Natural killer cell (primary cell): Measurements from ENCODE around the gene JMJD1C. TPM values are rescaled to one million over a fixed set of nuclear protein-coding genes. Genes with fewer than 3 reads are reported as not detected.
"Not testable (repeated sequence)": the region's sequence is repeated elsewhere in the genome, so short reads cannot be mapped to it uniquely, and the experiment has no call there.

Source experiments
- ATAC-seq, 3 donors: fragments of 150-1000 bp in 2 of 3; fragments of 200-7000 bp in 1 of 3; cut with Tn5 transposase; 1 replicate in 1 of 3; 2 replicates in 2 of 3; pipeline ENCODE4 v1.10.0; 2021; ENCODE audit warnings: mild to moderate bottlenecking in 2 of 3, moderate library complexity in 2 of 3
- DNase-seq, 2 donors: peaks; one replicate each; pipeline versions ENCODE4 v3.0.0 to v3.0.0-alpha.2; 2013 to 2021; ENCODE audit warnings: mixed read lengths in 1 of 2
- H3K27ac ChIP-seq: one replicate; pipeline ENCODE4 v1.5.1; 2013; ENCODE audit warnings: mild to moderate bottlenecking, low read length
- H3K27me3 ChIP-seq: one replicate; pipeline ENCODE4 v1.6.1; 2013; ENCODE audit warnings: low read length; ENCODE audit not compliant: control insufficient read depth, insufficient read depth
- H3K36me3 ChIP-seq: one replicate; pipeline ENCODE4 v1.6.1; 2013; ENCODE audit warnings: low read length; ENCODE audit not compliant: control insufficient read depth, insufficient read depth
- H3K4me1 ChIP-seq: one replicate; pipeline ENCODE4 v1.6.1; 2013; ENCODE audit warnings: low read length; ENCODE audit not compliant: control insufficient read depth, insufficient read depth
- H3K4me3 ChIP-seq: one replicate; pipeline ENCODE4 v1.5.1; 2013; ENCODE audit warnings: low read length
- H3K9me3 ChIP-seq: one replicate; pipeline ENCODE4 v1.6.1; 2013; ENCODE audit warnings: low read length; ENCODE audit not compliant: control insufficient read depth, insufficient read depth
- H3K27ac Mint-ChIP-seq, 2 donors: one replicate each; pipeline ENCODE4 v1.8.0; 2022; ENCODE audit warnings: mild to moderate bottlenecking in 2 of 2, mixed read lengths in 2 of 2, moderate library complexity in 1 of 2
- H3K27me3 Mint-ChIP-seq, 2 donors: one replicate each; pipeline ENCODE4 v1.8.0; 2022; ENCODE audit warnings: low read depth in 2 of 2, mixed read lengths in 2 of 2
- H3K36me3 Mint-ChIP-seq: one replicate; pipeline ENCODE4 v1.8.0; 2022; ENCODE audit warnings: mixed read lengths
- H3K4me1 Mint-ChIP-seq, 2 donors: one replicate each; pipeline ENCODE4 v1.8.0; 2022; ENCODE audit warnings: mixed read lengths in 2 of 2
- H3K4me3 Mint-ChIP-seq: one replicate; pipeline ENCODE4 v1.8.0; 2022; ENCODE audit warnings: mild to moderate bottlenecking, moderate library complexity, mixed read lengths
- H3K9me3 Mint-ChIP-seq, 2 donors: one replicate each; pipeline ENCODE4 v1.8.0; 2022; ENCODE audit warnings: mixed read lengths in 2 of 2
- CTCF ChIP-seq: fragments of 200-600 bp; IDR thresholded peaks from one replicate; pipeline ENCODE4 v1.8.0; 2022; ENCODE audit warnings: antibody characterized with exemption
- WGBS: methylation state at CpG from one replicate; pipeline ENCODE4 v1.1.7; 2013; ENCODE audit warnings: missing lambda C conversion rate; ENCODE audit not compliant: insufficient coverage; 5-methylcytosine and 5-hydroxymethylcytosine counted together
- intact Hi-C: fragments of 100-400 bp; cut with micrococcal nuclease; formaldehyde crosslinking; loops from one replicate; pipeline ENCODE4 v1.14.2; 2022
- total RNA-seq, 4 donors: library from RNA; stranded (reverse); fragments of 120-200 nt in 1 of 4; gene quantifications; one replicate each; pipeline versions ENCODE4 v1.2.3 to v1.2.4, GENCODE V29; 2013 to 2022

The JMJD1C gene
- total RNA-seq, 3 donors from 2014 or later (not counting 1 experiment from before 2014, with no cell fraction given), result 125 to 208 (median 156) TPM

GRCh38 chr10:63501954-63502353 lies 36.2 kb upstream of the JMJD1C start:
- no peaks in the 10 kb centered on the region for H3K27me3 ChIP-seq
- H3K27ac Mint-ChIP-seq, result no peak overlapping the region
- no peaks in the 10 kb centered on the region for H3K36me3 Mint-ChIP-seq
- ATAC-seq, result no peak
- no peaks in the 10 kb centered on the region for H3K36me3 ChIP-seq
- TF ChIP-seq CTCF, result no peak
- peaks cover 19 to 24% of the 10 kb centered on the region in 2 donors for H3K4me1 Mint-ChIP-seq
- no CpG with 5 or more reads among the region's 1 CpG for WGBS
- DNase-seq, result no peak
- H3K4me3 Mint-ChIP-seq, result no peak overlapping the region
- no peak overlapping the region for H3K4me3 ChIP-seq
- no peaks in the 10 kb centered on the region for H3K27me3 Mint-ChIP-seq
- H3K9me3 ChIP-seq, result no peaks in the 10 kb centered on the region
- H3K27ac ChIP-seq, result no peak overlapping the region
- H3K9me3 Mint-ChIP-seq, result no peaks in the 10 kb centered on the region
- no peaks in the 10 kb centered on the region for H3K4me1 ChIP-seq
- intact Hi-C loops, result no loop called here

GRCh38 chr10:63500551-63500950 lies 34.8 kb upstream of the JMJD1C start:
- H3K36me3 Mint-ChIP-seq, H3K4me1 ChIP-seq, H3K9me3 ChIP-seq, H3K27ac Mint-ChIP-seq, H3K27me3 Mint-ChIP-seq, DNase-seq, ATAC-seq, intact Hi-C loops, H3K27me3 ChIP-seq, H3K36me3 ChIP-seq, H3K4me3 Mint-ChIP-seq, H3K9me3 Mint-ChIP-seq, H3K27ac ChIP-seq, H3K4me3 ChIP-seq: not testable (repeated sequence)
- WGBS, result 88% methylated on average over 5 of the region's 5 CpGs
- H3K4me1 Mint-ChIP-seq, result peaks cover 22 to 31% of the 10 kb centered on the region in 2 donors

GRCh38 chr10:63498665-63499064 lies 32.9 kb upstream of the JMJD1C start:
- no peaks in the 10 kb centered on the region for H3K9me3 ChIP-seq
- H3K36me3 Mint-ChIP-seq, result no peaks in the 10 kb centered on the region
- H3K27ac ChIP-seq, result no peak overlapping the region
- no peaks in the 10 kb centered on the region for H3K27me3 ChIP-seq
- no peak overlapping the region for H3K4me3 ChIP-seq
- H3K4me1 ChIP-seq, result no peaks in the 10 kb centered on the region
- DNase-seq (no peak), ATAC-seq (no peak)
- WGBS, result 80% methylated on average over 1 of the region's 1 CpG
- intact Hi-C loops, result no loop called here
- no peaks in the 10 kb centered on the region for H3K9me3 Mint-ChIP-seq
- no peaks in the 10 kb centered on the region for H3K36me3 ChIP-seq
- no peaks in the 10 kb centered on the region for H3K27me3 Mint-ChIP-seq
- no peak overlapping the region for H3K4me3 Mint-ChIP-seq
- no peak overlapping the region for H3K27ac Mint-ChIP-seq
- no peak for TF ChIP-seq CTCF
- peaks cover 14 to 22% of the 10 kb centered on the region in 2 donors for H3K4me1 Mint-ChIP-seq

GRCh38 chr10:63497321-63497720 lies 31.5 kb upstream of the JMJD1C start:
- H3K36me3 Mint-ChIP-seq, result no peaks in the 10 kb centered on the region
- no peaks in the 10 kb centered on the region for H3K4me1 ChIP-seq
- no peak overlapping the region for H3K27ac ChIP-seq
- H3K27ac Mint-ChIP-seq, result no peak overlapping the region
- H3K9me3 ChIP-seq, result no peaks in the 10 kb centered on the region
- no peak for TF ChIP-seq CTCF
- DNase-seq, result no peak
- no peaks in the 10 kb centered on the region for H3K27me3 Mint-ChIP-seq
- no peak overlapping the region for H3K4me3 ChIP-seq
- H3K4me1 Mint-ChIP-seq, result peaks cover 12 to 19% of the 10 kb centered on the region in 2 donors
- no peaks in the 10 kb centered on the region for H3K36me3 ChIP-seq
- no peaks in the 10 kb centered on the region for H3K27me3 ChIP-seq
- intact Hi-C loops, result no loop called here
- no peaks in the 10 kb centered on the region for H3K9me3 Mint-ChIP-seq
- no peak overlapping the region for H3K4me3 Mint-ChIP-seq
- WGBS, result 22% methylated on average over 1 of the region's 1 CpG
- no peak for ATAC-seq
